Ishikawa (cell line): Measurements from ENCODE around the gene ITCH.

Source experiments
- CEBPB ChIP-seq: IDR thresholded peaks from 2 replicates; pipeline ENCODE4 v1.6.1; 2012
- CREB1 ChIP-seq: IDR thresholded peaks from 2 replicates; pipeline ENCODE4 v1.6.1; 2012; ENCODE audit warnings: low read depth
- EGR1 ChIP-seq: IDR thresholded peaks from 2 replicates; pipeline ENCODE4 v1.6.1; 2012
- EP300 ChIP-seq: IDR thresholded peaks from 2 replicates; pipeline ENCODE4 v1.6.1; 2012; ENCODE audit warnings: borderline replicate concordance
- FOXM1 ChIP-seq: IDR thresholded peaks from 2 replicates; pipeline ENCODE4 v1.6.1; 2012; ENCODE audit warnings: low read depth, borderline replicate concordance
- NFIC ChIP-seq: IDR thresholded peaks from 2 replicates; pipeline ENCODE4 v1.6.1; 2012
- RAD21 ChIP-seq: IDR thresholded peaks from 2 replicates; pipeline ENCODE4 v1.6.1; 2012; ENCODE audit warnings: low read depth
- REST ChIP-seq: IDR thresholded peaks from 2 replicates; pipeline ENCODE4 v1.6.1; 2012; ENCODE audit warnings: low read depth, mild to moderate bottlenecking
- TAF1 ChIP-seq: IDR thresholded peaks from 2 replicates; pipeline ENCODE4 v1.6.1; 2012; ENCODE audit warnings: low read depth, mild to moderate bottlenecking
- TCF12 ChIP-seq: IDR thresholded peaks from 2 replicates; pipeline ENCODE4 v1.6.1; 2012; ENCODE audit warnings: low read depth
- TEAD4 ChIP-seq: IDR thresholded peaks from 2 replicates; pipeline ENCODE4 v1.6.1; 2012
- YY1 ChIP-seq: IDR thresholded peaks from 2 replicates; pipeline ENCODE4 v1.6.1; 2012; ENCODE audit warnings: low read depth
- ZBTB7A ChIP-seq: IDR thresholded peaks from 2 replicates; pipeline ENCODE4 v1.6.1; 2012; ENCODE audit warnings: low read depth
- TF ChIP-seq, protein P1 (sequence below): IDR thresholded peaks from 2 replicates; pipeline ENCODE4 v1.6.1; 2012
- TF ChIP-seq, protein P2 (sequence below): IDR thresholded peaks from 2 replicates; pipeline ENCODE4 v1.6.1; 2012

ITCH gene

GRCh38 chr20:34420975-34421374 is 57.9 kb downstream of the ITCH start:
- TF ChIP-seq NFIC: no peak
- TF ChIP-seq CREB1: no peak
- no peak for TF ChIP-seq FOXM1
- no peak for TF ChIP-seq EGR1
- no peak for TF ChIP-seq EP300
- TF ChIP-seq ZBTB7A: no peak
- TF ChIP-seq, protein P1, sequence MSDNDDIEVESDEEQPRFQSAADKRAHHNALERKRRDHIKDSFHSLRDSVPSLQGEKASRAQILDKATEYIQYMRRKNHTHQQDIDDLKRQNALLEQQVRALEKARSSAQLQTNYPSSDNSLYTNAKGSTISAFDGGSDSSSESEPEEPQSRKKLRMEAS: no peak
- TF ChIP-seq TAF1: no peak
- no peak for TF ChIP-seq TEAD4
- TF ChIP-seq, protein P2, sequence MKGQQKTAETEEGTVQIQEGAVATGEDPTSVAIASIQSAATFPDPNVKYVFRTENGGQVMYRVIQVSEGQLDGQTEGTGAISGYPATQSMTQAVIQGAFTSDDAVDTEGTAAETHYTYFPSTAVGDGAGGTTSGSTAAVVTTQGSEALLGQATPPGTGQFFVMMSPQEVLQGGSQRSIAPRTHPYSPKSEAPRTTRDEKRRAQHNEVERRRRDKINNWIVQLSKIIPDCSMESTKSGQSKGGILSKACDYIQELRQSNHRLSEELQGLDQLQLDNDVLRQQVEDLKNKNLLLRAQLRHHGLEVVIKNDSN: no peak
- TF ChIP-seq CEBPB: no peak
- no peak for TF ChIP-seq RAD21
- TF ChIP-seq YY1: no peak
- TF ChIP-seq REST: no peak
- TF ChIP-seq TCF12: no peak

GRCh38 chr20:34421766-34422466 is 58.8 kb downstream of the ITCH start:
- TF ChIP-seq YY1 (no peak), TEAD4 (no peak), CREB1 (no peak), NFIC (no peak), EP300 (no peak), REST (no peak), EGR1 (no peak), FOXM1 (no peak), TCF12 (no peak), TAF1 (no peak)
- TF ChIP-seq, protein P2: no peak
- TF ChIP-seq, protein P1: no peak

DNA sequence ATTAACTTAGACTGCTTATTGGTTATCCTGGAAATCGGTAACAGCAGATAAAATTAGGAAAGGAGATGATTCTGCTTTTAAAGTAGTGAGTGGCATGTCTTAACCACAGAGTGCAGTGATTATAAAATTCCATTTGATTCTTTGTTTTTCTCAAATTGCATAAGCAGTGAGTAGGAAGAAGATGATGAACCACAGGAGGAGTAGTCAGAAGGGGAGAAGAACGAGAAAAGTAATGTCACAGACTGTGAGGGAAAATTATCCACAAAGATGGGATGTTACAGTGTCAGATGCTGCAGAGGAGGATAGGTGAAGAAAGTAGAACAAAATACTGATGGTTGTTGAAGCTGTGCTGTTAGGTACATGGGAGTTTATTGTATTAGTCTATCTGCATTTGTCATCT is 63.0 kb downstream of the ITCH start:
- TF ChIP-seq EGR1 (no peak), ZBTB7A (no peak), NFIC (no peak), YY1 (no peak), TEAD4 (no peak), CEBPB (no peak), REST (no peak), TCF12 (no peak), EP300 (no peak), RAD21 (no peak), FOXM1 (no peak), CREB1 (no peak)
- TF ChIP-seq, protein P1: no peak
- TF ChIP-seq, protein P2: no peak

DNA sequence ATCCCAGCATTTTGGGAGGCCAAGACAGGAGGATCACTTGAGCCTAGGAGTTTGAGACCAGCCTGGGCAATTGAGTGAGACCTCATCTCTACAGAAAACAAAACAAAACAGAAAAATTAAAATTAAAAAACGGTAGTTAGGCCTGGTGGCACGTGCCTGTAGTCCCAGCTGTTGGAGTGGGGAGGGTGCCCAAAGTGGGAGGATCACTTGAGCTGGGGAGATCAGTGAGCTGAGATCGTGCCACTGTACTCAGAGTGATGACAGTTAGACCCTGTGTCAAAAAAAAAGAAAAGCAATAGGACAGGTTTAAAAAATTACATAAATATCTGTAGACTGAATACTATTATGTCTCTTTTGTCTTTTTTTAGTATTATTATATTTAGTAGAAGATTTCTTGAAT is 64.3 kb downstream of the ITCH start:
- TF ChIP-seq, protein P1: no peak
- no peak for TF ChIP-seq NFIC
- TF ChIP-seq TCF12: no peak
- TF ChIP-seq ZBTB7A: no peak
- TF ChIP-seq, protein P2: no peak
- TF ChIP-seq CREB1: no peak
- no peak for TF ChIP-seq TEAD4
- no peak for TF ChIP-seq REST
- TF ChIP-seq TAF1: no peak
- no peak for TF ChIP-seq EGR1
